ENCODE measurements around the gene TMOD4. TPM values are rescaled to one million over a fixed set of nuclear protein-coding genes. Genes with fewer than 3 reads are reported as not detected.

TMOD4 gene
- total and polyA plus RNA-seq, 8 donors = 0.47 to 0.81 (median 0.56) TPM; not detected in 4

- DNase-seq = peak in 1 of 6 donors; percentile 65
- intact Hi-C loops (cut with DNase I) = no loop called here
Measured at GRCh38 chr1:151137789-151138188, 38.0 kb downstream of the TMOD4 start.

DNA sequence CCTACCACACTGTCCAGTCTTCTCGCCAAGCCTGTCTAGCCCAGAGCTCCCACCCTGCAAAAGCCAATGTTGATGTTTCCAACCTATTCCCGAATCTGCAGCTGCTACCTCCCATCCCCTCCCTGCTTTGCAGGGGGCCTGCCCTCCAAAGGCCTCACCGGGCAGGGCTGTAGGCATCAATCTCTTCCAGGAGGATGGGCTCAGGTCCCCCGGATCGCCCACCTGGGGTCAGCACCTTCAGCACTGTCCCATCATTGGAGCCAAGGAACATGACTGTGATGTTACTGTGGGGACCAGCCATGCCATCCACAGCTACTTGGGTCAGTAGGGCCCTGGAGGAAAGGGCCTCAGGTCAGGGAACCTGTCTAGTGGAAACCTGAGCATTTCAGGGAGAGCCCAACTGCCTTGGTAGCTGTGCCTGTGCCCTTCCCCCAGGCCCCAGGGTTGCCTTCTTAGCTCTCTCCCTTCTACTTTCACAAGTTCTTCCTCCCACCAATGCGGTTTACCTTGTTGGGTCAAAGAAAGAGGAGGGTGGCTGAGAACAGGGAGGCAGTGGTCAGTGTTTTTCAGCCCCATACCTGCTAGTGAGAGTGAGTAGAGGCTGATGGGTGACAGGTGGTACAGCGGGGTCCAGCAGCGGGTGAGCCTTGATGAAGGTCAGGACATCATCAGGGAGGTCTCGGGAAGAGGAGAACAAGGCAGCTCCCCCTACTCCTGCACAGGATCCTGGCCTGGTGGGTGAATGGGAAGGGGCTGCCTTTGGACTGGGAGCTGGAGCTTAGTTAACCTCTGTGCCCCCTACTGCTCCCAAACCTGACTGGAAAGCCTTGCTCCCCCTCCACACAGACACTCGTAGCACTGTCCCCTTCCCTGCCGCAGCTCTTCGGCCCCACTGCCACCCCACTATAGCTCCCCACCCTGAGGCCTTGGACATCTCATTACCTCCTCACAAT lies 40.1 kb downstream of the TMOD4 start:
- DNase-seq (no peak), ATAC-seq (no peak), FAIRE-seq (no peak)
- no peaks in the 10 kb centered on the region for H3K36me3 ChIP-seq
- TF ChIP-seq CTCF (IDR thresholded peaks at IDR 0.05) = no peak
- H3K9me3 ChIP-seq = no peaks in the 10 kb centered on the region
- H3K27ac ChIP-seq = no peak overlapping the region
- H3K4me3 ChIP-seq = no peak overlapping the region
- intact Hi-C loops (cut with DNase I) = no loop called here
- no peaks in the 10 kb centered on the region for H3K4me1 ChIP-seq
- WGBS, 2 donors = 87 to 90% methylated on average over 12 of the region's 12 CpGs
- H3K27me3 ChIP-seq = peaks cover 0 to 8% (median 0%) of the 10 kb centered on the region in 4 donors

More at GRCh38 chr1:151137789-151138188, 38.0 kb downstream of the TMOD4 start:
- no peaks in the 10 kb centered on the region for H3K9me3 ChIP-seq
- no peaks in the 10 kb centered on the region for H3K27me3 ChIP-seq
- 94 to 97% methylated on average over 7 of the region's 7 CpGs for WGBS, 2 donors
- no peaks in the 10 kb centered on the region for H3K36me3 ChIP-seq
- no peak for TF ChIP-seq CTCF (IDR thresholded peaks at IDR 0.05)
- no peaks in the 10 kb centered on the region for H3K4me1 ChIP-seq
- no peak for ATAC-seq
- H3K4me3 ChIP-seq = no peak overlapping the region
- FAIRE-seq = no peak
- H3K27ac ChIP-seq = no peak overlapping the region

DNA sequence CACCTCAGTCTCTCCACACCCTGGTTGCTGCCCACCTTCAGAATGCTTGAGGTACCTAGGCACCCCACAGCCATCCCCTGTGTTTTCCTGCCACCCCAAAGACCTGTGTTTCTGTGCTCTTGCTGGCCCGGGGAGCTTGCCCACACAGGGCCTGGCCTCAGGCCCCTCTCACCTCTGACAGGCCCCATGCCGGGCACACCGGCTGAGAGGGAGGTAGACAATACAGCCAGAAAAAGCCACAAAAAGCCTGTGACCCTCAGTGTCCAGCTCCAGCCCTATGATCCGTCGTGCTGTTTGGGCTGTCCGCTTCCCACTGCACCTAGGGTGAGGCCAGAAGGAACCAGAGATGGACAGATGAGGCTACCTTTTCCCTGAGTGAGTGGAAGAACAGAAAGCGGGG lies 40.8 kb downstream of the TMOD4 start:
- Histone ChIP-seq H3K9me3 (no peaks in the 10 kb centered on the region), H3K4me3 (no peak overlapping the region), H3K27me3 (peaks cover 0 to 8% (median 0%) of the 10 kb centered on the region in 4 donors), H3K27ac (no peak overlapping the region), H3K36me3 (no peaks in the 10 kb centered on the region), H3K4me1 (no peaks in the 10 kb centered on the region)
- ATAC-seq (no peak), DNase-seq (no peak), FAIRE-seq (no peak)
- WGBS, 2 donors = 94 to 96% methylated on average over 7 of the region's 7 CpGs
- intact Hi-C loops (cut with DNase I) = no loop called here
- no peak for TF ChIP-seq CTCF (IDR thresholded peaks at IDR 0.05)

DNA sequence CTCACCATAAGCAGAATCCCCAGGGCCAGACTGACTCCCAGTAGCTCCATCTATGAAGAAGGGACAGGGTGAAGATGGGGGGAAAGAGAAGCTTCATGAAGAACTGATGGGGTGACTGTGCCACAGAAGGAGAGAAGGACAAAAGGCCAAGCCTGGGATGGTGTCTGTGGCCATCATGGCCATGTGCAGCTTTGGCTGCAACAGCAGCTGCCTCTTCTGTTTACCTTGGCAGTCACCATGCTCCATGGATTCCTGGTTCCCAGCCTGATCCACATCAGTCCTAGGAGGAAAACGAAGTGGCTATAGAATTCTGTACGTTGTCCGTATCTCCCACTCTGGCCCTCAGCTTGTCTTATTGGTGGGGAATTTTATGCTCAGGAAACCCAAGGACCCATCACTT lies 41.4 kb downstream of the TMOD4 start:
- no peak for FAIRE-seq
- H3K9me3 ChIP-seq = no peaks in the 10 kb centered on the region
- TF ChIP-seq CTCF (IDR thresholded peaks at IDR 0.05) = no peak
- no peak for DNase-seq
- ATAC-seq = peak in 2 of 4 donors; percentile 47 to 59
- WGBS, 2 donors = 64 to 71% methylated on average over 3 of the region's 3 CpGs
- intact Hi-C loops (cut with DNase I) = no loop called here
- peaks cover 0 to 8% (median 0%) of the 10 kb centered on the region in 4 donors for H3K27me3 ChIP-seq
- H3K4me1 ChIP-seq = no peaks in the 10 kb centered on the region
- no peaks in the 10 kb centered on the region for H3K36me3 ChIP-seq
- H3K4me3 ChIP-seq = no peak overlapping the region
- no peak overlapping the region for H3K27ac ChIP-seq

Measured in pancreas (tissue), 10 donors.